ENCODE data around the gene PTPRN2. TPM values are rescaled to one million over a fixed set of nuclear protein-coding genes. Genes with fewer than 3 reads are reported as not detected.
"Not testable (repeated sequence)": the region's sequence is repeated elsewhere in the genome, so short reads cannot be mapped to it uniquely, and the experiment has no call there.

PTPRN2 gene
- total and polyA plus RNA-seq, 2 experiments from 2014 or later = 0.28 TPM; not detected in 1

DNA sequence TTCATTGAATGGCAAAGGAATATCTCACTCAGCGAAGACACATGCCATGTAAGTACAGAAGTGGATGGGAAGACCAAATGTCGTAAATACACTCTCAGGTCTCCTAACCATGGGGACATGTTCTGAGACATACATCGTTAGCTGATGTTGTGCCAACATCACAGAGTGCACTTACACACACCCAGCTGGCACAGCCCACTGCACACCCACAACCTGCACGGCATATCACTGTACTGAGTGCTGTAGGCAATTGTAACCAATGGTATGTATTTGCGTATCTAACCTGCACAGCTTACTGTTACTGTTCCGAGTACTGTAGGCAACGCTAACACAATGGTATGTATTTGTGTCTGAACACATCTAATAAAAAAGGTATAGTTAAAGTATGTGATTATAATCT is 550.4 kb downstream of the PTPRN2 start:
- no peaks in the 10 kb centered on the region for H3K4me1 ChIP-seq (ENCODE audit: low read depth)
- TF ChIP-seq, protein P1, sequence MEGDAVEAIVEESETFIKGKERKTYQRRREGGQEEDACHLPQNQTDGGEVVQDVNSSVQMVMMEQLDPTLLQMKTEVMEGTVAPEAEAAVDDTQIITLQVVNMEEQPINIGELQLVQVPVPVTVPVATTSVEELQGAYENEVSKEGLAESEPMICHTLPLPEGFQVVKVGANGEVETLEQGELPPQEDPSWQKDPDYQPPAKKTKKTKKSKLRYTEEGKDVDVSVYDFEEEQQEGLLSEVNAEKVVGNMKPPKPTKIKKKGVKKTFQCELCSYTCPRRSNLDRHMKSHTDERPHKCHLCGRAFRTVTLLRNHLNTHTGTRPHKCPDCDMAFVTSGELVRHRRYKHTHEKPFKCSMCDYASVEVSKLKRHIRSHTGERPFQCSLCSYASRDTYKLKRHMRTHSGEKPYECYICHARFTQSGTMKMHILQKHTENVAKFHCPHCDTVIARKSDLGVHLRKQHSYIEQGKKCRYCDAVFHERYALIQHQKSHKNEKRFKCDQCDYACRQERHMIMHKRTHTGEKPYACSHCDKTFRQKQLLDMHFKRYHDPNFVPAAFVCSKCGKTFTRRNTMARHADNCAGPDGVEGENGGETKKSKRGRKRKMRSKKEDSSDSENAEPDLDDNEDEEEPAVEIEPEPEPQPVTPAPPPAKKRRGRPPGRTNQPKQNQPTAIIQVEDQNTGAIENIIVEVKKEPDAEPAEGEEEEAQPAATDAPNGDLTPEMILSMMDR (IDR thresholded peaks at IDR 0.05; ENCODE audit: low read depth, low read length) = no peak
- no peak overlapping the region for H3K27ac ChIP-seq
- H3K27me3 ChIP-seq = no peaks in the 10 kb centered on the region
- H3K9me3 ChIP-seq (ENCODE audit: low read depth) = peaks cover 4% of the 10 kb centered on the region
- DNase-seq (ENCODE audit: low read depth in 1 of 2, low spot score in 1 of 2) = no peak
- H3K36me3 ChIP-seq = no peaks in the 10 kb centered on the region
- no peak overlapping the region for H3K4me3 ChIP-seq

DNA sequence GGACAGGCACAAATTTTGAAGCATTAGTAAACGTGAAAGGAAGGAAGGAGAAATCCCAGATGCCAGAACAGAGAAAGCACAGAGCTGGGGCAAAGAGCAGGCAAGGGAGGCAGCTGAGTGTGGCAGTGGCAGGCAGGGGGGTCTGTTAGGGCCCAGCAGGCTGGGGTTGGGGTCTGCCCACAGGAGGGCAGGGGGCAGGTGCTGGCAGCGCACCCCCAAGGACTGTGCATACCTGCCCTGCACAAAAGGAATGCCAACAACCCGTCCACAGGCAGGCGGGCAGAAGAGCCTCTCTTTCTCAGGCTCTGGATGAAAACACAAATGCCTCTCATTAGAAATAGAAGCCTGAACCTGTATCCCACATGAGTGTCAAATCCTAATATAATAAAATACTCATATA is 552.3 kb downstream of the PTPRN2 start:
- Histone ChIP-seq H3K4me3 (no peak overlapping the region), H3K36me3 (no peaks in the 10 kb centered on the region), H3K27ac (no peak overlapping the region), H3K4me1 (ENCODE audit: low read depth) (no peaks in the 10 kb centered on the region), H3K27me3 (no peaks in the 10 kb centered on the region), H3K9me3 (ENCODE audit: low read depth) (peaks cover 4% of the 10 kb centered on the region)
- TF ChIP-seq, protein P1 (IDR thresholded peaks at IDR 0.05; ENCODE audit: low read depth, low read length) = no peak
- no peak for DNase-seq (ENCODE audit: low read depth in 1 of 2, low spot score in 1 of 2)

DNA sequence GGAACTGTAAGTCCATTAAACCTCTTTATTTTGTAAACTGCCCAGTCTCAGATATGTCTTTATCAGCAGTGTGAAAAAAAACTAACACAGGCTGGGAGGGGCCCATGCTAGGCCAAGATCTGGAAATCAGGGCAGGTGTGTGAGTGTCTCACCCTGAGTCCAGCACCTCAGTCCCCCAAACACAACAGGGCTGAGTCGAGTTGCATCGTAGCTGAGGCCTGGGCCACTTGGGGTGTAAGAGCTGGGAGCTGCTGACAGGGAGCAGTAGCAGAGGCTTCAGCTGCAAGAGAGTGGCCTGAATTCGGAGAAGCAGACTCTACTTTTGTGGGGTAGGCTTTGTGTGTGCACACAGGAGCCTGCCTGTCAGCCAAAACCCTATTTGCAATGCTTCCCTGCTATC is 553.1 kb downstream of the PTPRN2 start:
- no peak overlapping the region for H3K27ac ChIP-seq
- H3K4me1 ChIP-seq (ENCODE audit: low read depth) = no peaks in the 10 kb centered on the region
- H3K9me3 ChIP-seq (ENCODE audit: low read depth) = peaks cover 4% of the 10 kb centered on the region
- H3K4me3 ChIP-seq = no peak overlapping the region
- H3K36me3 ChIP-seq = no peaks in the 10 kb centered on the region
- DNase-seq (ENCODE audit: low read depth in 1 of 2, low spot score in 1 of 2) = no peak
- no peaks in the 10 kb centered on the region for H3K27me3 ChIP-seq
- TF ChIP-seq, protein P1 (IDR thresholded peaks at IDR 0.05; ENCODE audit: low read depth, low read length) = no peak

DNA sequence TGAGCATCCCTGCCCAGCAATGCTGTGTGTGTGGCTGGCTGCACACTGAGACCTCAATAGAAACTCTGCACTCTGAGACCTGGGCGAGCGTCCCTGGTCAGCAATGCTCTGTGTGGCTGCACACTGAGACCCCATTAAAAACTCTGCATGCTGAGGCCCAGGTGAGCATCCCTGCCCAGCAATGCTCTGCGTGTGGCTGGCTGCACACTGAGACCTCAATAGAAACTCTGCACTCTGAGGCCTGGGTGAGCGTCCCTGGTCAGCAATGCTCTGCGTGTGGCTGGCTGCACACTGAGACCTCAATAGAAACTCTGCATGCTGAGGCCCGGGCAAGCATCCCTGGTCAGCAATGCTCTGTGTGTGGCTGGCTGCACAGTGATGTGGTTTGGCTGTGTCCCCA is 553.7 kb downstream of the PTPRN2 start:
- H3K27ac ChIP-seq; H3K36me3 ChIP-seq; H3K27me3 ChIP-seq; H3K9me3 ChIP-seq (ENCODE audit: low read depth); DNase-seq (ENCODE audit: low read depth in 1 of 2, low spot score in 1 of 2); H3K4me1 ChIP-seq (ENCODE audit: low read depth); H3K4me3 ChIP-seq: not testable (repeated sequence)

DNA sequence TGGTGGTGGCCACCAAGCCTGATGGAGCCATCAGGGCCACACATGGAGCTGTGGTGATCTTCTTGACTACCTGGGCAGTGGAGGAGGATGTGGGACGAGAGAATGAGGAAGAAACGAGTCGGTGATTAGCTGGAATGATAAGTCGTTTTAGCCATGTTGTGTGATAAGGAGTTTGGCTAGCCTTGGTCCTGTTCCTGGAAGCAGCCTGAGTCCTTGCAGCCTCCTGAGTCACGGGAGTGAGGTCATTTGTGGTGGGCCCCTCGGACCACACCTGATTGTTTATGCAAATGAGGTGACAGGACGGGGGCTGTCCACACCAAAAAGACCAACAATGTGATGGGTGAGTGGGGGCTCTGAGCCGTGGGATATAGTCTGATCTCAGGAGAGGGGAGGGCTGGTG is 554.4 kb downstream of the PTPRN2 start:
- Histone ChIP-seq H3K36me3 (no peaks in the 10 kb centered on the region), H3K4me1 (ENCODE audit: low read depth) (no peaks in the 10 kb centered on the region), H3K4me3 (no peak overlapping the region), H3K27me3 (no peaks in the 10 kb centered on the region), H3K27ac (no peak overlapping the region), H3K9me3 (ENCODE audit: low read depth) (peaks cover 4% of the 10 kb centered on the region)
- no peak for DNase-seq (ENCODE audit: low read depth in 1 of 2, low spot score in 1 of 2)
- TF ChIP-seq, protein P1 (IDR thresholded peaks at IDR 0.05; ENCODE audit: low read depth, low read length) = no peak

DNA sequence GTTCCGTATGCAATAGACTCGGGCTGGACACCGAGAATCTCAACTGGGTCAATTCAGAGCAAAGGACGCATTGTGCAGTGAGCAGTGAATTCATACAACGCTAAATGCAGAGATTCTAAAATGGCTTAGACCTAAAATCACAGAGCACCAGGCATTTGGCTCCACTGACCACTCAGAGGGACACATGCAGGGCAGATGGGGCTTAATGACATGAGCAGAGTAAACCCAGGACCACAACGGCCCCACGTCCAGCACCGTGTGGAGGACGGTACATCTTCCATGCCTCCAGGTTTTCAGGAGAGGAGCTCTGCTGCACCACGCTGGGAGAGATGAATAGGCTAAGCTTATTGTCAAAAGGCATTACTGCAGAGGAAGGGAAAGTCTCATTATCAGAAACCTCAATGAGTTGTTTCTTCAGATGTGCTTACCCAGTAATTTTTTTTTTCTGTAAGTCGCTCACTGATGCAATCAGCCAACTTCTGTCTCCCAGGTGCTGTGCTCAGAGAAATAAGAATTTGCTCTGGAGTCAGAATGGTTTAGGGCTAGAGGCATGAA is 555.0 kb downstream of the PTPRN2 start:
- H3K4me3 ChIP-seq = no peak overlapping the region
- H3K4me1 ChIP-seq (ENCODE audit: low read depth) = no peaks in the 10 kb centered on the region
- H3K36me3 ChIP-seq = no peaks in the 10 kb centered on the region
- no peak for DNase-seq (ENCODE audit: low read depth in 1 of 2, low spot score in 1 of 2)
- peaks cover 2% of the 10 kb centered on the region for H3K9me3 ChIP-seq (ENCODE audit: low read depth)
- no peak overlapping the region for H3K27ac ChIP-seq
- TF ChIP-seq, protein P1 (IDR thresholded peaks at IDR 0.05; ENCODE audit: low read depth, low read length) = no peak
- no peaks in the 10 kb centered on the region for H3K27me3 ChIP-seq

All from cardiac muscle cell (in vitro differentiated cells and primary cell).